Activated CD4-positive, alpha-beta memory T cell treated with anti-CD3 and anti-CD28 coated beads for 36 hours (primary cell): Measurements from ENCODE around the gene GNAQ. TPM values are rescaled to one million over a fixed set of nuclear protein-coding genes. Genes with fewer than 3 reads are reported as not detected.

ENCODE experiments used
- CTCF ChIA-PET: fragments of 350-600 bp; sonication (Branson Sonifier 250); formaldehyde crosslinking; loops from one replicate; lab custom pipeline; 2021; ENCODE audit warnings: antibody characterized with exemption, inconsistent platforms; lab: Charles Lee
- POLR2A ChIA-PET: fragments of 350-600 bp; sonication (Branson Sonifier 250); formaldehyde crosslinking; loops from one replicate; lab custom pipeline; 2021; ENCODE audit warnings: antibody characterized with exemption; lab: Charles Lee
- DNase-seq: peaks from one replicate; pipeline ENCODE4 v3.0.0-alpha.2; 2020
- H3K27ac Mint-ChIP-seq: one replicate; pipeline ENCODE4 v1.8.0; 2021; ENCODE audit warnings: mixed read lengths
- H3K27me3 Mint-ChIP-seq: one replicate; pipeline ENCODE4 v1.8.0; 2021; ENCODE audit warnings: mixed read lengths
- H3K36me3 Mint-ChIP-seq: one replicate; pipeline ENCODE4 v1.8.0; 2021; ENCODE audit warnings: mixed read lengths
- H3K4me1 Mint-ChIP-seq: one replicate; pipeline ENCODE4 v1.8.0; 2021; ENCODE audit warnings: low read depth, mixed read lengths
- H3K4me3 Mint-ChIP-seq: one replicate; pipeline ENCODE4 v1.8.0; 2021; ENCODE audit warnings: mild to moderate bottlenecking, mixed read lengths
- H3K9me3 Mint-ChIP-seq: one replicate; pipeline ENCODE4 v1.8.0; 2021; ENCODE audit warnings: mixed read lengths
- intact Hi-C: fragments of 100-400 bp; cut with micrococcal nuclease; formaldehyde crosslinking; loops from one replicate; pipeline ENCODE4 v1.15.1; 2023
- total RNA-seq, 2 experiments: library from RNA; stranded (reverse); gene quantifications; one replicate each; pipeline ENCODE4 v1.2.3, GENCODE V29; 2021

The GNAQ gene
- total RNA-seq, 2 experiments from 2014 or later = 25.9 to 26.1 TPM

- Mint-ChIP-seq H3K9me3 (no peaks in the 10 kb centered on the region), H3K36me3 (no peaks in the 10 kb centered on the region), H3K27ac (no peak overlapping the region), H3K4me3 (no peak overlapping the region), H3K4me1 (peaks cover 19% of the 10 kb centered on the region), H3K27me3 (no peaks in the 10 kb centered on the region)
- no peak for DNase-seq
- ChIA-PET CTCF (interaction anchor here (3.2 kb wide), 1 partner anchor 8 kb away, joined by 12 read pairs; no protein-coding TSS in a partner anchor), POLR2A (no interaction called here)
- intact Hi-C loops = no loop called here
Observed at GRCh38 chr9:77833561-77834429, 197.8 kb downstream of the GNAQ start.

GRCh38 chr9:77832639-77833038, 199.0 kb downstream of the GNAQ start:
- POLR2A ChIA-PET = no interaction called here

GRCh38 chr9:77831781-77832180, 199.8 kb downstream of the GNAQ start:
- H3K9me3 Mint-ChIP-seq = no peaks in the 10 kb centered on the region
- intact Hi-C loops = no loop called here
- no peak overlapping the region for H3K4me3 Mint-ChIP-seq
- POLR2A ChIA-PET = no interaction called here
- CTCF ChIA-PET = interaction anchor here (3.2 kb wide), 1 partner anchor 10 kb away, joined by 12 read pairs; no protein-coding TSS in a partner anchor
- DNase-seq = no peak
- H3K36me3 Mint-ChIP-seq = no peaks in the 10 kb centered on the region
- no peaks in the 10 kb centered on the region for H3K27me3 Mint-ChIP-seq
- H3K4me1 Mint-ChIP-seq = peaks cover 34% of the 10 kb centered on the region
- H3K27ac Mint-ChIP-seq = no peak overlapping the region

More at GRCh38 chr9:77832639-77833038, 199.0 kb downstream of the GNAQ start:
- H3K4me1 Mint-ChIP-seq = peaks cover 27% of the 10 kb centered on the region
- intact Hi-C loops = no loop called here
- H3K4me3 Mint-ChIP-seq = no peak overlapping the region
- CTCF ChIA-PET = interaction anchor here (3.2 kb wide), 1 partner anchor 9 kb away, joined by 12 read pairs; no protein-coding TSS in a partner anchor
- no peaks in the 10 kb centered on the region for H3K27me3 Mint-ChIP-seq
- H3K36me3 Mint-ChIP-seq = no peaks in the 10 kb centered on the region
- H3K27ac Mint-ChIP-seq = no peak overlapping the region
- H3K9me3 Mint-ChIP-seq = no peaks in the 10 kb centered on the region
- DNase-seq = no peak

- CTCF ChIA-PET = interaction anchor here (3.2 kb wide), 1 partner anchor 11 kb away, joined by 12 read pairs; no protein-coding TSS in a partner anchor
- H3K27ac Mint-ChIP-seq = no peak overlapping the region
- DNase-seq = no peak
Observed at GRCh38 chr9:77830618-77831285, 200.9 kb downstream of the GNAQ start.

GRCh38 chr9:77829420-77829819, 202.2 kb downstream of the GNAQ start:
- Mint-ChIP-seq H3K4me1 (peaks cover 34% of the 10 kb centered on the region), H3K27ac (no peak overlapping the region), H3K27me3 (no peaks in the 10 kb centered on the region), H3K4me3 (no peak overlapping the region), H3K9me3 (no peaks in the 10 kb centered on the region), H3K36me3 (no peaks in the 10 kb centered on the region)
- intact Hi-C loops = loop anchor here (5.0 kb wide), 1 partner anchor 208 kb away; no protein-coding TSS in a partner anchor
- POLR2A ChIA-PET = no interaction called here
- CTCF ChIA-PET = interaction anchor here (1.0 to 1.8 kb wide), 5 partner anchors 10 to 206 kb away, joined by 3 to 5 read pairs (median 3); no protein-coding TSS in a partner anchor
- DNase-seq = no peak

More at GRCh38 chr9:77830618-77831285, 200.9 kb downstream of the GNAQ start:
- H3K27me3 Mint-ChIP-seq = no peaks in the 10 kb centered on the region
- no peaks in the 10 kb centered on the region for H3K36me3 Mint-ChIP-seq
- intact Hi-C loops = no loop called here
- no peak overlapping the region for H3K4me3 Mint-ChIP-seq
- peaks cover 34% of the 10 kb centered on the region for H3K4me1 Mint-ChIP-seq
- no peaks in the 10 kb centered on the region for H3K9me3 Mint-ChIP-seq
- POLR2A ChIA-PET = no interaction called here

GRCh38 chr9:77827104-77827784, 204.4 kb downstream of the GNAQ start:
- Mint-ChIP-seq H3K36me3 (peaks cover 1% of the 10 kb centered on the region), H3K27me3 (no peaks in the 10 kb centered on the region), H3K9me3 (no peaks in the 10 kb centered on the region), H3K27ac (peak overlapping the region; percentile 24), H3K4me3 (no peak overlapping the region), H3K4me1 (peaks cover 35% of the 10 kb centered on the region)
- intact Hi-C loops = loop anchor here (5.0 kb wide), 1 partner anchor 210 kb away; no protein-coding TSS in a partner anchor
- no peak for DNase-seq
- CTCF ChIA-PET = interaction anchor here (1.7 kb wide), 1 partner anchor 208 kb away, joined by 7 read pairs; no protein-coding TSS in a partner anchor
- POLR2A ChIA-PET = no interaction called here

- Mint-ChIP-seq H3K4me3 (no peak overlapping the region), H3K4me1 (peaks cover 31% of the 10 kb centered on the region)
Observed at GRCh38 chr9:77826621-77827020, 205.0 kb downstream of the GNAQ start.

GRCh38 chr9:77826116-77826515, 205.5 kb downstream of the GNAQ start:
- Mint-ChIP-seq H3K36me3 (peaks cover 1% of the 10 kb centered on the region), H3K9me3 (no peaks in the 10 kb centered on the region), H3K27ac (no peak overlapping the region), H3K4me1 (peaks cover 31% of the 10 kb centered on the region), H3K27me3 (no peaks in the 10 kb centered on the region), H3K4me3 (no peak overlapping the region)
- CTCF ChIA-PET = interaction anchor here (0.8 to 1.0 kb wide), 2 partner anchors 15 to 210 kb away, joined by 3 to 4 read pairs; no protein-coding TSS in a partner anchor
- POLR2A ChIA-PET = no interaction called here
- no peak for DNase-seq
- intact Hi-C loops = loop anchor here (5.0 kb wide), 1 partner anchor 211 kb away; no protein-coding TSS in a partner anchor

More at GRCh38 chr9:77826621-77827020, 205.0 kb downstream of the GNAQ start:
- no peaks in the 10 kb centered on the region for H3K9me3 Mint-ChIP-seq
- DNase-seq = no peak
- intact Hi-C loops = loop anchor here (5.0 kb wide), 1 partner anchor 211 kb away; no protein-coding TSS in a partner anchor
- ChIA-PET CTCF (interaction anchor here (1.7 kb wide), 1 partner anchor 209 kb away, joined by 7 read pairs; no protein-coding TSS in a partner anchor), POLR2A (no interaction called here)
- H3K27me3 Mint-ChIP-seq = no peaks in the 10 kb centered on the region
- no peak overlapping the region for H3K27ac Mint-ChIP-seq
- H3K36me3 Mint-ChIP-seq = peaks cover 1% of the 10 kb centered on the region

- peaks cover 33% of the 10 kb centered on the region for H3K4me1 Mint-ChIP-seq
- peaks cover 1% of the 10 kb centered on the region for H3K36me3 Mint-ChIP-seq
- no peaks in the 10 kb centered on the region for H3K27me3 Mint-ChIP-seq
- no peak for DNase-seq
- H3K4me3 Mint-ChIP-seq = no peak overlapping the region
- intact Hi-C loops = loop anchor here (5.0 kb wide), 1 partner anchor 212 kb away; no protein-coding TSS in a partner anchor
- no peak overlapping the region for H3K27ac Mint-ChIP-seq
- no peaks in the 10 kb centered on the region for H3K9me3 Mint-ChIP-seq
- ChIA-PET CTCF (interaction anchor here (0.6 to 1.0 kb wide), 3 partner anchors 16 to 211 kb away, joined by 3 to 4 read pairs (median 3); no protein-coding TSS in a partner anchor), POLR2A (no interaction called here)
Observed at GRCh38 chr9:77825361-77825760, 206.2 kb downstream of the GNAQ start.

GRCh38 chr9:77820293-77820954, 211.2 kb downstream of the GNAQ start:
- peak; percentile 32 for DNase-seq
- CTCF ChIA-PET = interaction anchor here (0.5 to 0.7 kb wide), 2 partner anchors 251 to 472 kb away, joined by 3 to 4 read pairs; no protein-coding TSS in a partner anchor
- H3K27me3 Mint-ChIP-seq = no peaks in the 10 kb centered on the region
- intact Hi-C loops = loop anchor here (1.0 to 5.0 kb wide), 2 partner anchors 13 to 312 kb away; no protein-coding TSS in a partner anchor
- peaks cover 34% of the 10 kb centered on the region for H3K4me1 Mint-ChIP-seq
- H3K36me3 Mint-ChIP-seq = peaks cover 5% of the 10 kb centered on the region
- no peaks in the 10 kb centered on the region for H3K9me3 Mint-ChIP-seq
- H3K27ac Mint-ChIP-seq = peak overlapping the region; percentile 62
- H3K4me3 Mint-ChIP-seq = no peak overlapping the region
- POLR2A ChIA-PET = no interaction called here
